HG03025 (cell line): Measurements from ENCODE around the gene ERBB4.
A peak's percentile ranks its signal among the peaks of the same experiment; 100 is the strongest.

Experiments used
- ATAC-seq: cut with Tn5 transposase; IDR thresholded peaks from one replicate; pipeline ENCODE4 v1.9.1; 2021; ENCODE audit warnings: mild to moderate bottlenecking, moderate library complexity; ENCODE audit not compliant: unreplicated experiment, low FRiP score

Gene ERBB4

DNA sequence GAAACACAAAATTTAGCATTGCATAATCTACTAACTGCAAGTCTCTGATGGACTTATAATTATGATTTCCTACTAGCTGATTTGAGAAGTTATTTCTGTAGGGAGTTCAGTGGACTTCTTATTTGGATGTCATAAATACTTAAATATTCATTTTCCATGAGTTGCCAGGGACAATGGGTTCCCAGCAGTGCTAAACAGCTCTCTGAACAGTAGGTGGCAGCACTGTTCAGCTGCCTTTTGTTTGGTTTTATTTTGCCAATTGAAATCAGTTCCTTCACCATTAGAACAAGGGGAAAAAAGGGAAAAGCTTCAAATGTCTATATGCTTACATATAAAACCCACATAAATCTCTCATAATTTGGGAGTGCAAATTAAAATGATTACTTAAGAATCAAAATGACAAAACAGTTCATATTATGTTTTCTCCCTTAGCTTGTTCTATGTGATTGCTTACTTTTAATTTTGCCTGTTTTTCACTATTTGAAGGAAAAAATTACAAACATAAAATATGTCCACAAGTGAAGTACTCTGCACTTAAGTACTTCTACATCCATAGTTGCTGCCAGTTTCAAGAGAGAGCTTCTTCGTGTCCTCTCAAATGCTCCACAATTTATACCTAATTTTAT lies 1083.3 kb downstream of the ERBB4 start:
- ATAC-seq = peak; percentile 73

DNA sequence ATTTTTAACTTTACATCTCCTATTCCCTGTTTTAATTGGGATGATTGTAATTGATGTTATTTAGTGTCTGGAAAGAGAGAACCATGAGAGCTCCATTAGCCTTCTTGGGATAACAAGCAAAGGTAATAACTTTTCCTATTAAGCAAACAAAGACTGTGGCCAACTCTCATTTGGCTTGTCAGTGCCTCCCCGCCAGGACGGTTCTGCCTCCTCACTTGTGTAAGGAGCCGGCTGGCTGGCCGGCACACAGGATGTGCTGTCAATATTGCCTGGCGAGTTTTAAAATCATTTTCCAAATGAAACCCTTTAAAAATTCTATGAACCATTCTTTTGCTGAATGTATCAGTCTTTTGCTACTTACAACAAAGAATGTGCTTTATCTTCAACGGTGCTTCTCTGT lies 1083.9 kb downstream of the ERBB4 start:
- no peak for ATAC-seq

DNA sequence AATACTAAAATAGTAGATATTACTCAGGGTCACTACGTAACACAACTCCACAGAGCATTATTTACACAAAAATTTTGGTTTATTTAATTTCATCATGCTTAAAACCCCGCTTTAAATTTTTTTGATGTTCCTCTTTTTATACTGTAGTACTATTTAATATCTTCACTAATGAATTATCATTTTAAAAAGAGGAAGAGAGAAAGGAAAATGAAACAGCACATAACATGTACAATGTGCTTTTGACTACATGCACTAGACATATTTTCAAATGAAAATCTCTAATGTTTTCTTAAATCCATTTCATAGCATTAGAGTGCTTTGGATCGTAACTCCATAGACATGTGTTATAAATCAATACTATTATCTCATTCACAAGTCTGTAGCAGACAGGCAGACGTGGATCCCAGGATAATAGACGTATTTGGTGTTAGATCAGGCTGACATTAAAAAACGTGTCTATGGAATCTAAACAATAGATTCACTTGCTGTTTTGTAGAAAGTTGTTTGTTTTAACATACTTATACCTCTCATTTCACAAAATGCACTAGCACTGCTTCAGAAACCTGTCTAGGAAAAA lies 1085.2 kb downstream of the ERBB4 start:
- no peak for ATAC-seq

DNA sequence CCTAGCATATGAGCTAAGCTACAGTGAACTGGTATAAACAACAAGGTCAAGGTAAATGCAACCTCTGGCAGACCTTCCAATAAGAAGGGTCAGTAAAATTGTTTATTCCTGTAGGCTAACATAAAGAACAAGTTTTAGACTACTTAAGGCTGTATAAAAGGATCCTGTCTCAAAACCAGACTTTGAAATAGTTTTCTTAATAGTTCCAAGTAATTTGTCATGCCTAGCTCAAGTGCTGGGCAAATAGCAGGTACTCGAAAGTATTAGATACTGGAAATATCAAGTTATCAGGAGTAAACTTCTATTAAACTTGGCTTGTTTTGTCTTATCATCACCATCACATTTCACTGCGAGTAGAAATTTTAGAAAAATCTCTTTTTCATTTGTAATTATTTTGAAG lies 1087.0 kb downstream of the ERBB4 start:
- no peak for ATAC-seq

DNA sequence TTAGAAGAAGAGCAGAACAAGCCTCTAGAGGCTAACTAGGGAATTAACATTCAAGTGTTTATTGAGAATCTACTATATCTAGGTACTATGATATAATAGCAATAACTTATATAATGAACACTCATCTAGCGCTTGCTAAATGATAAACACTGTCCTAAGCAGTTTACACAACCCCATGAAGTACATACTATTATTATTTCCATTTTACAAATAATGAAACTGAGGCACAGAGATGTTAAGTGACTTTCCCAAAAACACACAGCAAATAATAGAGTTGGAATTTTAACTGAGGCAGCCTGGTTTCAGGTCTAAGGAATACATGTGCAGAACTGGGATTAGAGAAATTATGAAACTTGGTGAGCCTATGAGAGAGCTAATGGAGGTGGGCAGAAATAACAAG lies 1088.8 kb downstream of the ERBB4 start:
- no peak for ATAC-seq

DNA sequence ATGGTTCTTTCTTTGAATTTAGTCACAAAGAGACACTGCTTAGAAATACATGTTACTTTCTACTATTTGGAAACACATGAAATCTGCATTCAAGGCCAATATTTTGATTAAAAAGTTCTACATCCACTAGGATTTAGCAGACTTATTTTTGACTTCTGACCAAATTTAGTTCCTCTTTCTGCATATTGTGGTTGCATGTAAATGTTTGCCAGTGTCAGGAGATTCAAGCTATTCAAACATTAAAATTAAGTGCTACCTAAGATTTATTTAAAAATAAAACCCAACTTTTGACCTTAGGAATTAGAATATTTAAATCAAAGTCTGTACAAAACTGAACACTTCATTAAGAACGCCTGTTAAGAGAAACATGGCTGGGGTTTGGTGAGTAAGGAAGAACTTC lies 1091.1 kb downstream of the ERBB4 start:
- no peak for ATAC-seq

DNA sequence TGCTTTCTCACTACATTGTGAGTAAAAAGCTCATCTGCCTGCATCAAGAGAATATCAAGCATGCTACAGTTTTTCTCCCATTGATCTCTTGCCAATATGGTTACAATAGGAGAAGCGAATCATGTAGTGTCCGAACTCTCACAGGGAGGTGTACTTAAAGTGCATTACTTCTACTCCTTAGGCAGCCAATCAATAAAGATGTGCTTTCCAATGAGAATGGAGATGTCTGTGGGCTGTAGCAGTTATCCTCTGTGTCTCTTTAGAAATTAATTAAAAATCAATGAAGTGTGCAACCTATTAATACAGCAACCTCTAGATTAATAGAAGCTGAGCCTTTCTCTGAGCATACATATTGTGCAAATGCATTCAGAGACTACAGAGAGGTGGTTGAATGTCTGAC lies 1098.5 kb downstream of the ERBB4 start:
- no peak for ATAC-seq

DNA sequence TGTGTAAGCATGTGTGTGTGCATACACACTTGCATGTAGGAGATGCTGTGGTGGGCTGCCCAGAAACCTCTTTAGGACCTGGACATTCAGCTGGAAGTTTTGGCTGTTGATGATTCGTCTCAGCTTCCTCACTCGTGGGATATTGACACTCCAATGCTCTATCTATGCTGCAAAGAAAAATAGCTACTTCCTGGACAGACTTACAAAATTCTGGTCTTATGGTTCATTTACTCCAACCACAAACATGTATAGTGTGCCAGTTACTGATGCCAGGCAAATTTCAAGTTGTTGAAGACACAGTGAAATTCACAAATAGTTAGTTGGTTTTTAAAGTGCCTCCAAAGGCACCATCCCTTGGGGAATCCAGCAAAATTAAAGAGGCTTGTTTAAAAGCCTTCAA lies 1099.6 kb downstream of the ERBB4 start:
- no peak for ATAC-seq

DNA sequence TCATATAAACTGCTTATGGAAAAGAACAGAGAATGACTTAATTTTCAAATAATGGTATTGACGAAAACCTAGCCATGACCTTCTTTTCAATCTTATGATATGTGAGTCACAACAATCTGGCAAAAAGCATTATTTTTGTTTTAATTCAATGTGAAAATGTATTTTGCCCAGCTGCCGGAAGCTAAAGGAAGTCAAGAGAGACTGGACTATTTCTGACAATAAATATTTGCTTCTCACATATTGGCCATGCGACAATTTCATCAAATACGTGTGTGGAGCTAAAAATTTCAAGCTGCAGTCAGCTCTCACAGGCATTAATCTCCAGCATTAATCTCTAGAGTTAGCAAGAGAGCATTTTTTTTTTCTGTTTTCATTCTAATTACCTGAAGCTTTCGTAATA lies 1101.2 kb downstream of the ERBB4 start:
- no peak for ATAC-seq

DNA sequence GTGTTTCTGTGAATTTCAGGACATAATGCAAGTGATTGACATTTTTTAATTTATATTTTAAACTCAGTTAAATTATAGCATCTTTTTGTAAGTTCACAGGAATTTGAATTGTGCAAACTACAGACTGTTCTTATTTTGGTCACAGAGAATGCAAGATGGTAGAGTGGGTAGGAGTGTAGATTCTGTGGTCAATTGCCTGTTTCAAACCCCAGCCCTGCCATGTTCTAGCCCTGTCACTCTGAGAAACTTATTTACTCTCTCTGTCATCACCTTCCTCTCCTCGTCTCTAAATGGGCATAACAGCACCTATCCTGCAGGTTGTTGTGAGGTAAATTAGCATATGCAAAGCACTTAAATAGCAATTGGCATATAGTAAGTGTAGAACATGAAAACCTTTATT lies 1102.4 kb downstream of the ERBB4 start:
- ATAC-seq = no peak

DNA sequence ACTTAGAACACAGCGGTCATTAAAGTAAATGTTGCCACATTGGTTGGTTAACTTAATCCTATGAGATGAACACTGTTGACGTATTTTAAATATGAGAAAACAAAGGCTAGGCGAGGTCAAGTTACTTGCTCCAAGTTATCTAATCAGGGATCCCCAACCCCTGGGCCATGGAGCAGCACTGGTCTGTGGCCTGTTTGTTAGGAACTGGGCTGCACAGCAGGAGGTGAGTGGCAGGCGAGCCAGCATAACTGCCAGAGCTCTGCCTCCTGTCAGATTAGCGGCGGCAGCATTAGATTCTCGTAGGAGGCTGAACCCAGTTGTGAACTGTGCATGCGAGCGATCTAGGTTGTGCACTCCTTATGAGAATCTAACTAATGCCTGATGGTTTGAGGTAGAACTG lies 1103.3 kb downstream of the ERBB4 start:
- ATAC-seq = no peak

DNA sequence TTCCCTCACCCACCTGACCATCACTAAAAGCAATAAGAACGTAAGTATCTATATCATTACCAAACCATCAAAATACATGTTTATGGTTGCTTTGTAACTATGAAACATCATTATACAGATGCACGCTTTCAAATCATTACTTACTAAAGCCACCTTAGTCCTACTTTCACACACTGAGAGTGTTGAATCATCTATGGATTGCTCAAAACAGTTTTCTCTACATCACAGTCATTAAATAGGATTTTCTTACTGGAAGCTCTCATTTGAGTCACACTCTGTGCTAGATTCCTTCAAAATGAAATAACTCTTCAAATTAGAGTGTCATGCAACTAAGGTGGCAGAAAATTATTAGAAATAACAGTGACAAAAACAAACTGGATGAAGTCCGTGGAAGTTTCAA lies 1103.8 kb downstream of the ERBB4 start:
- no peak for ATAC-seq

DNA sequence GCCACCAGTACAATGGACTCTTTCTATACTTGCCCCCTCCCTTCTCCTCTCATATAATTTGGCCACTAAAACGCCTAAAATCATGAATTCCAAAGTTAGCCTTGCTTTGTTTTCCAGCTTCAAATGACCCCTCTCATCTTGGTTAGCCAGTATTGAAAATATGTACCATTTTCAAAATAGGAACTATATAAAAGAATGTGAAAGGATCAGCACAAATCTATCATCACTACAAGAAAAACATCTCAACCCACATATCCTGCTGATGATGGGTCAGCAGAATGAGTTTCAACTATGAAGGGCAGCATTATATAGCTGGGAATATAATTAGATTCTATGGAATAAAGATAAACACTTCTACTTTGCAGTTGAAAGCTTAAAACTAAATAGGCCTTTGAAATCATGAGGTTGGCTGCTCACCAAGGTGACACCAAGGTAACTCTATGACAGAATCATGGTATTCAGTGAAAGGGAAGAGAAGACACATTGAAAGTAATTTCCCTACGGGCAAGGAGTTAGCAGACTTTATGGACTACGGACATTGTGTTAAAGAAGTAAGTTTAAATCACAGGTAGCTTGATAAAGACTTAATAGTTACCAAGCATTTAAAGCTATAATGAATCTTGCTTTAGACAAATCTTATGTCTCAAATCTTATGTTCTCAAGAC lies 1109.2 kb downstream of the ERBB4 start:
- ATAC-seq = no peak

DNA sequence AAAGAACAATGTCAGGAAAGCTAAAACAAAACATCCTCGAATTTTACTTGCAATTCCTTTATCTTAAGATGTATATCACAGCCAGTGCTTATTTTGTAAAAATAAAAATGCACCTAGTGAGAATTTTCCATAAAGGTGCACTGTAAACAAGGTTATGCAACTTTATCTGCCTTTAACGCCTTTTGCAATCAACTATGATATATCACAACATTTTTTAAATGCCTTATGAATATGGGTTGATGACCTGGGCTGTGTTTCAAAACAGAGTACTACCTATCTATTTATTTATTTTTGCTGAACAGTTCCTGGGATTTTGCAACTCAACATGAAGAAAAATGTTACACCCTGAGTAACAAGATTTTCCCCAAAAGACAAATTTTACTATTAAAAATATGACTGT lies 1112.4 kb downstream of the ERBB4 start:
- no peak for ATAC-seq

DNA sequence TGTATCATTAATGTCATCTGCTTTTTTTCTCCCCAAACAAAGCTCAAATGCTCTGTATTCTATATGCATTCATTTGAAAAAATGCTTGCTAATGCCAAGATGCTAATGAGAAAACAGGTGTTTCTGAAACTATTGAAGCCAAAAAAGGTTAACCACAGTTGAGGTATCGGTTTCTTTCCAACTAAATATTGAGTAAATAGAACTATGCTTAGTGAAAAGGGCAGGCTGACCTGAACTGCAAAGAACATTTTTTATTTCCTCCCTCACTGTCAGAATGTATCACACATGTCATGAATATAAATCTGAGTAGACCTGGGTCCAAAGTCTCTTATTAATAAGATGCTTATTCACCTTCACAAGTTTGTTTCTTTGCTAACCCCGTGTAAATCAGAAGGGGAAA lies 1115.6 kb downstream of the ERBB4 start:
- peak; percentile 59 for ATAC-seq

DNA sequence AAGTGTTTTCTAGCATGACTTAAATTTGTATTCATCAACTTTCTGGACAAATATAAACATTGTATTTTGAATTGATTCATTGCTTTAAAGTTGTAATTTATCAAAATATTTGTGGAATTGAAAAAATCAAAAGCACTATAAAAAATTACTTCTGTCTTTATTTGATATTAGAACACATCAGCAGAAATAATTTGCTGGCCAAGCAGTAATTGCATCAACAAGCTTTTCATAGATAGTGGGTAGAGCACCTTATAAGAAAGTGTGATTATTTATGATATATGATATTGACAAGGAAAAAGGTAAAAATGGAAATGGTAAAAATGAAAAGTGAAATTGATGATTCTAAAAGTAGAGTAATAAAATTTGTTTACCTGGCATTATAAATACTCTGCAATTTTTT lies 1121.1 kb downstream of the ERBB4 start:
- ATAC-seq = no peak

DNA sequence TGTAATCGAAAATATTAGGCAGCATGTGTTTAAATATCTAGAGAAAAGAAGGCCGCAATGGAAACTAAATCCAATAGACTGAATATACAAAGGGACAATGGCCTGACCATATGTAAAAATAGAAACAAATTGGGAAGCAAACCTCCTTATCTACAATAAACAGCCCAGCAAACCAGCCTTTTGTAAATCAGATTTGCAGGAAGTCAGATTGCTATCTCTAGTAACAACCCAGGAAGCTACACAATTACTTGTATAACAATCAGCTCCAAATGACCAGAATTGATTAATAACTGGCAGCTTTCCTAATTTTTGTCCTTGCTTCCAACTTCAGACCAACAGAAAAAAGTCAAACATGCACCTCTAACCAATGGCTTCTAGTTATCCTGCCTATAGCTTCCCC lies 1122.2 kb downstream of the ERBB4 start:
- ATAC-seq = no peak

DNA sequence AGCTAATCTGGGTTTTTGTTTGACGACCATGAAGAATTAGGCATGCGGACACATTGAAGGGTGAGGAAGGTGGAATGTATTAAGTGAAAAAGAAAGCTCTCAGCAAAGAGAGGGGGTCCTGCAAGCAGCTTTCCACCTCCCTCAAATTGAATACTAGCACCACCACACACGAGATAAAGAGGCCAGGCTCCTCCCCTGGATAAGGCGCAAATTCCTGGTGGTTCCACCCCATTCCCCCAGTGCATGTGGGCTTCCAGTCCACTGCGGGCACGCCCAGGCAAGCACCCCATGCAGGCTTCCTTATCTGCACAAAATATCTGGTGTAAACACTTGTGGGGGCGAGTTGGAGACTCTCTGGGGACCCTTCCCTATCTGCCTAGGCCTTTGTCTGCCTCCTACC lies 1124.9 kb downstream of the ERBB4 start:
- no peak for ATAC-seq

DNA sequence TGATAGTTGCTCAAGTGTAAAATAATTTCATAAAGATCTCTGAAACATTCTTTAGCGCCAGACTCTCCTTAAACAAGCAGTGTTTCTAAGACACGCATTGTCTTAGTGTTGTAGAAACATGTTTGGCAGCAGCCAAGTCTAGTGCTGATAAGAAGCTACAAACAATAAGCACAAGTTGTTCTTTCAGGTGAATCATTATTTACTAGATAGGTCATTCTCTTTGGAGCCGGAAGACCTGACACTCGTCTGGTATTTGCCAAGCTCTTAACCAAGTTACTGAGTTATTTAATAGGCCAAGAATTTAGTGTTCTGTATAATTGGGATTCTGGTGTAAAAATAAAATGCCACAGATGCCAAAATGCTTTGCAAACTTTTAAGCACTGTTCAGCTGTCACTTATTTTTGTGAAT lies 1130.1 kb downstream of the ERBB4 start:
- no peak for ATAC-seq

DNA sequence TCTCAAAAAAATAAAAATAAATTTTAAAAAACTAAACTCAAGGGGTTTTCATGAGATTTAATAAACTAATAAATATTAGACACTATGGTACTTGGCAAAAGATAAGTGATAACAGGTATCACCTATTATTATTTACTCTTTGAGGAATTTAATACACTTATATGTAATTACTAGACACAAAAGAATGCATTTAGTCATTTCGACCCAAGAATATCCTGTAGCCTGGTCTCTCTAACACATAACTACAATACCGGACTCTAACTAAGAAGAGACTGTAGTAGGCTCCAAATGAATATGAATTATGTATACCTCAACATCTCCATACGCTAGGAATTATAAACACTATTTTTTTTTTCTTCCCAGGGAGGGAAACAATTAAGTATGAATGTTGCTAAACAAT lies 1131.5 kb downstream of the ERBB4 start:
- ATAC-seq = no peak

DNA sequence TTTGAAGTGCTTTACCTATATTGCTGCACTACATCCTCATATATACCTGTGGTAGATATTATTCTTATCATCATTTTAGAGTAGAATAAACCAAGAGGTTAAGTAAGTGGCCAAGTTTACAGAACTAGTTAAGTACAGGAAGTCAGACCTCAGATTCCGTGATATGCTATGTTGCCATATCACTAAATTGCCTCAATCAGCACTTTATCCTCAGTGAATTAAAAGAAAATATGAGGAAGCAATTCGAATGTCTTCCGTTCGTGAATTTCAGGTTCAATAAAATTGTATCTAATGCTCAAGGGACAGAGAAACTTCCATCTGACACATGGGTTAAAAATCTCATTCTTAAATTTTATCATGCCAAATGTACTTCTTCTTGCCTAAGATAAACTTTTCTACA lies 1133.6 kb downstream of the ERBB4 start:
- ATAC-seq = no peak

DNA sequence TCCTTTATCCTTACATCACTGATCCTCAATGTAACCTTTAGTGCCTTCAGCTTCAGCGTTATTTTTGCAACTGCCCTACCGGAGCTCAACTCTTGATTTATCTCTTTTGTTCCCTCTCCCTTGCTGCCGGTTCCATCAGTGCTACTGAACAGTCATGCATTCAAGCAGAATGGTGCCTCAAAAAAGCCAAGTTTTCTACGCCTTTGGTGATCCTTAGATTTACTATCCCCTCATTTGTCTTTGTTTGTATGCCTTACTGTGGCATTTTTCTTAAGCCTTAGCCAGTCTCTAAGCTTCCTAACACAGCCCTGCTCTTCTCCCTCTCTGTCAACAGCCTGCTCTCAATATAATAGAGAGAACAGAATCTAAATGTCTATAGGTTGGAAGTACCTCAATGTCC lies 1134.5 kb downstream of the ERBB4 start:
- no peak for ATAC-seq
